Osteoblast (primary cell): ENCODE measurements around the gene TMEM9B. TPM values are rescaled to one million over a fixed set of nuclear protein-coding genes. Genes with fewer than 3 reads are reported as not detected.

Experiments
- DNase-seq: peaks from one replicate; pipeline ENCODE4 v3.0.0; 2011; ENCODE audit warnings: low spot score, mixed read lengths; ENCODE audit not compliant: insufficient read length; ENCODE audit errors: missing footprints
- H2AFZ ChIP-seq: 2 replicates; pipeline ENCODE4 v1.6.0; 2011; ENCODE audit warnings: mild to moderate bottlenecking, low read length
- H3K27ac ChIP-seq: 2 replicates; pipeline ENCODE4 v1.5.1; 2011; ENCODE audit warnings: mild to moderate bottlenecking, low read depth, low read length, moderate library complexity
- H3K27me3 ChIP-seq: 2 replicates; pipeline ENCODE4 v1.6.0; 2012; ENCODE audit warnings: mild to moderate bottlenecking, control low read depth, inconsistent platforms, low read length, moderate library complexity; ENCODE audit not compliant: insufficient read depth
- H3K36me3 ChIP-seq: 2 replicates; pipeline ENCODE4 v1.5.1; 2011; ENCODE audit warnings: mild to moderate bottlenecking, low read length, control low read depth, moderate library complexity; ENCODE audit not compliant: insufficient read depth
- H3K4me1 ChIP-seq: 2 replicates; pipeline ENCODE4 v1.5.1; 2011; ENCODE audit warnings: mild to moderate bottlenecking, low read length, control low read depth, moderate library complexity; ENCODE audit not compliant: insufficient read depth
- H3K4me2 ChIP-seq: 2 replicates; pipeline ENCODE4 v1.6.0; 2011; ENCODE audit warnings: mild to moderate bottlenecking, low read length; ENCODE audit not compliant: insufficient read depth
- H3K4me3 ChIP-seq: fragments of 200-600 bp; sonication (generic); 3 replicates; pipeline ENCODE4 v1.5.1; 2012; ENCODE audit warnings: mild to moderate bottlenecking, low read length, inconsistent platforms; ENCODE audit not compliant: insufficient read depth
- H3K79me2 ChIP-seq: 2 replicates; pipeline ENCODE4 v1.6.0; 2012; ENCODE audit warnings: mild to moderate bottlenecking, low read length, control low read depth, inconsistent platforms; ENCODE audit not compliant: insufficient read depth
- H3K9me3 ChIP-seq: 2 replicates; pipeline ENCODE4 v1.5.1; 2011; ENCODE audit warnings: low read depth, low read length, control low read depth
- H4K20me1 ChIP-seq: 2 replicates; pipeline ENCODE4 v1.6.0; 2012; ENCODE audit warnings: mild to moderate bottlenecking, low read length, control low read depth; ENCODE audit not compliant: insufficient read depth
- total RNA-seq: library from RNA; depleted of rRNA; stranded (reverse); fragments of >200 nt; gene quantifications from 2 replicates; pipeline ENCODE4 v1.2.3, GENCODE V29; 2012
- TF ChIP-seq, protein P1 (sequence below): IDR thresholded peaks from 2 replicates; pipeline ENCODE4 v1.5.1; 2011; ENCODE audit warnings: mild to moderate bottlenecking, low read depth, low read length, moderate library complexity; ENCODE audit errors: extremely low read depth

TMEM9B gene
- total RNA-seq, 1 donor, result 32.6 TPM

DNA sequence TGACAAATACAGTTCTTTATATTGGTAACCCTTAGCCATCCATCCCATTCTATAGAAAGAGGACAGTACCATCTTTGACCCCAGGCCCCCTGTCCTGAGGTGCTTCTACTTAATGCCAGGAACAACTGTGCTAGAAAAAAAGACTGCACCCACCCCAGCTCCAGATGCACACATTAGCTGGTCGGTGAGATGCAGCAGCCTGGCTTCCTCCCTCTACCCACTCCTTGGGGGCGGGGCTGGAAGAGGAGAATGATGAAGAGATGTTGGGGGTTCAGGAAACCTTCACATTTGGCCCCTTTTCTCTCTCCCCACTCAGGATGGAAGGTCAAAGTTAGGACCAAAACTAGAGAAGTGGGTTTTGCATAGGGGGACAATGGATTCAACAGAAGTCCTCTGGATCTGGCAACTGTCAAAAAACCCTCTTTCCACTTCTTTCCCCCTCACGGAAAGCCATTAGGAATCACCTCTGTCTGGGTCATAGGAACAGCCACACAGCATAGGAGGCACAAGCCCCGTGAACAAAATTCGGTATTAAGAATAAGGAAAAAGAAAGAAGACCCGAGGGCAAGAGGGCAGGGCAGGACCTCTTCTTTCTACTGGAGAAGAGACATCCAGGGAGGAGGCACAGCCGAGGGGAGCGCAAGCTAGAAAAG, 38.8 kb upstream of the TMEM9B start:
- no peaks in the 10 kb centered on the region for H4K20me1 ChIP-seq
- peaks cover 25% of the 10 kb centered on the region for H3K79me2 ChIP-seq
- H3K4me2 ChIP-seq, result peak overlapping the region; percentile 94
- peak overlapping the region; percentile 39 for H3K27ac ChIP-seq
- no peaks in the 10 kb centered on the region for H3K36me3 ChIP-seq
- H3K27me3 ChIP-seq, result peaks cover 29% of the 10 kb centered on the region
- TF ChIP-seq, protein P1, sequence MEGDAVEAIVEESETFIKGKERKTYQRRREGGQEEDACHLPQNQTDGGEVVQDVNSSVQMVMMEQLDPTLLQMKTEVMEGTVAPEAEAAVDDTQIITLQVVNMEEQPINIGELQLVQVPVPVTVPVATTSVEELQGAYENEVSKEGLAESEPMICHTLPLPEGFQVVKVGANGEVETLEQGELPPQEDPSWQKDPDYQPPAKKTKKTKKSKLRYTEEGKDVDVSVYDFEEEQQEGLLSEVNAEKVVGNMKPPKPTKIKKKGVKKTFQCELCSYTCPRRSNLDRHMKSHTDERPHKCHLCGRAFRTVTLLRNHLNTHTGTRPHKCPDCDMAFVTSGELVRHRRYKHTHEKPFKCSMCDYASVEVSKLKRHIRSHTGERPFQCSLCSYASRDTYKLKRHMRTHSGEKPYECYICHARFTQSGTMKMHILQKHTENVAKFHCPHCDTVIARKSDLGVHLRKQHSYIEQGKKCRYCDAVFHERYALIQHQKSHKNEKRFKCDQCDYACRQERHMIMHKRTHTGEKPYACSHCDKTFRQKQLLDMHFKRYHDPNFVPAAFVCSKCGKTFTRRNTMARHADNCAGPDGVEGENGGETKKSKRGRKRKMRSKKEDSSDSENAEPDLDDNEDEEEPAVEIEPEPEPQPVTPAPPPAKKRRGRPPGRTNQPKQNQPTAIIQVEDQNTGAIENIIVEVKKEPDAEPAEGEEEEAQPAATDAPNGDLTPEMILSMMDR, result no peak
- H3K4me3 ChIP-seq, result peak overlapping the region; percentile 75
- no peaks in the 10 kb centered on the region for H3K9me3 ChIP-seq
- H3K4me1 ChIP-seq, result peaks cover 30% of the 10 kb centered on the region
- no peak for DNase-seq
- H2AFZ ChIP-seq, result peak overlapping the region; percentile 94

DNA sequence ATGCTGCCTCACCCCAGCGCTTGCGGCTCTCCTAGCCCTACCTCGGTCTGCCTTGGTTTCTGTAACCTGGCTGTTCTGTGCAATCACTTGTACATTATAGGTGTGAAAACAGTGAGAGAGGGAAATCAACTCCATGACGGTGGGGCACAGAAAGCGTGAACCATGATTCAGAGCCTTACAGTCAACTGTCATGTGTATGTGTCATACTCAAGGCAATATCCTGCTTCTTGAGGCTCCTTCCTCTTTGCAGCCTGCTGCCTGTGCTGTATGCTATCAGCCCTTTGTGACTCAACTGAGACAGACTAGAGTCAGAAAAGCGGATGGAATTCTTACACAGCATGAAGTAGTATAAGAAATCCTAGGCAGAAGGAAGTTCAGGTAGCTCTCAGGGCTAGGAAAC, 37.5 kb upstream of the TMEM9B start:
- DNase-seq, result peak; percentile 95
- TF ChIP-seq, protein P1, result no peak

DNA sequence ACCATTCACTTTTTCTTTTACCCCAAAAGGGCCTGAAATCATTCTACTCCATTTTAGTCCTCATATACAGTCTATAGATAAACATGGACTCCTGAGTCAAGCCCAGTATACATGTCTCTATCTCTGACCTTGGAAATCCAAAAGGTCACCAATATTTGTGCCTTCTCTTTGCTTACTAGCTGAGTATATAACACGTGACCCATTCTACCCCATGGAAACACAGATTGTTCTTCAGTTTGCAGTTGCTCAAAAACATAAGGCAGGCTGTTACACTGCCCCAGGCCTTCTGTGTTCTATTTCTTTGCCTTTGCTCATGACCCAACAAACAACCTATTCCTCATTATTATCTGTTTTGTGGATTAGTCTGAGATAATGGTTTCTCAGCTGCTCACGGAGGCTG, 33.8 kb upstream of the TMEM9B start:
- Histone ChIP-seq H3K9me3 (no peaks in the 10 kb centered on the region), H3K4me3 (no peak overlapping the region), H3K4me2 (no peak overlapping the region), H3K4me1 (peaks cover 17% of the 10 kb centered on the region), H3K27ac (no peak overlapping the region), H2AFZ (no peak overlapping the region), H3K36me3 (no peaks in the 10 kb centered on the region), H3K79me2 (peaks cover 26% of the 10 kb centered on the region), H4K20me1 (no peaks in the 10 kb centered on the region), H3K27me3 (no peaks in the 10 kb centered on the region)
- TF ChIP-seq, protein P1, result no peak
- no peak for DNase-seq

More for the DNA sequence above, 37.5 kb upstream of the TMEM9B start:
- peaks cover 26% of the 10 kb centered on the region for H3K27me3 ChIP-seq
- peaks cover 30% of the 10 kb centered on the region for H3K4me1 ChIP-seq
- H3K36me3 ChIP-seq, result no peaks in the 10 kb centered on the region
- H3K4me3 ChIP-seq, result no peak overlapping the region
- H3K27ac ChIP-seq, result peak overlapping the region; percentile 51
- no peaks in the 10 kb centered on the region for H3K9me3 ChIP-seq
- H4K20me1 ChIP-seq, result no peaks in the 10 kb centered on the region
- H3K79me2 ChIP-seq, result peaks cover 28% of the 10 kb centered on the region
- peak overlapping the region; percentile 52 for H2AFZ ChIP-seq
- peak overlapping the region; percentile 60 for H3K4me2 ChIP-seq

DNA sequence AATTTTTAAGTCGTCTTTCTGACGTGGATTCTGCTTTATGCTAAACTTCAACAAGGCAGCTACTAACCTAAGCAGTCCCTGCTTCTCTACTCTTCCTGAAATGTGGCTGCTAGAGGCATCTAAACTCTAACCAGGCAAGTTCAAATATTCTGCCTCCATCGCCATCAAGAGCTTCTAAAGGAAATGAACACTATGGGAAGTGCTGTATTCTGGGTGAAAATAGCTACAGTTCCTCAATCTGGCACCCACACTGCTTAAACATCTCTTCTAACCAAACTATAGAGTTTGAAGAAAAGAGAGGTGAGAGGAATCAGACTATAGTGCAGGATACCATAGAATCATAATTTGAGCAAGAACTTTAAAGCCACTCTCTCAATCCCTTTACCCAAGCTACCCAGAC, 33.2 kb upstream of the TMEM9B start:
- Histone ChIP-seq H3K27ac (no peak overlapping the region), H2AFZ (no peak overlapping the region), H3K27me3 (no peaks in the 10 kb centered on the region), H3K4me2 (no peak overlapping the region), H4K20me1 (no peaks in the 10 kb centered on the region), H3K36me3 (no peaks in the 10 kb centered on the region), H3K9me3 (no peaks in the 10 kb centered on the region), H3K4me3 (no peak overlapping the region), H3K4me1 (peaks cover 11% of the 10 kb centered on the region), H3K79me2 (peaks cover 23% of the 10 kb centered on the region)
- TF ChIP-seq, protein P1, result no peak
- no peak for DNase-seq
